Activated gamma-delta T cell treated with Interleukin-2 at 50 U/mL for 16 hours (primary cell): Measurements from ENCODE around the gene WNK2.

Experiments
- DNase-seq: peaks from one replicate; pipeline ENCODE4 v3.0.0-alpha.2; 2020

Gene WNK2

GRCh38 chr9:93222890-93223259, 38.9 kb downstream of the WNK2 start:
- no peak for DNase-seq

GRCh38 chr9:93223260-93224180, 39.6 kb downstream of the WNK2 start:
- DNase-seq, result no peak

GRCh38 chr9:93224591-93224990, 40.7 kb downstream of the WNK2 start:
- DNase-seq, result no peak

GRCh38 chr9:93225417-93225816, 41.5 kb downstream of the WNK2 start:
- DNase-seq, result no peak

GRCh38 chr9:93225892-93226291, 42.0 kb downstream of the WNK2 start:
- DNase-seq, result no peak

GRCh38 chr9:93226819-93227218, 42.9 kb downstream of the WNK2 start:
- no peak for DNase-seq

GRCh38 chr9:93228030-93228429, 44.1 kb downstream of the WNK2 start:
- DNase-seq, result no peak

- no peak for DNase-seq
Observed at GRCh38 chr9:93228453-93228852, 44.5 kb downstream of the WNK2 start.

GRCh38 chr9:93229636-93230035, 45.7 kb downstream of the WNK2 start:
- DNase-seq, result no peak

- DNase-seq, result no peak
Observed at GRCh38 chr9:93230185-93230584, 46.2 kb downstream of the WNK2 start.

GRCh38 chr9:93230601-93231000, 46.7 kb downstream of the WNK2 start:
- DNase-seq, result no peak

GRCh38 chr9:93231121-93231694, 47.3 kb downstream of the WNK2 start:
- no peak for DNase-seq

GRCh38 chr9:93231716-93232115, 47.8 kb downstream of the WNK2 start:
- no peak for DNase-seq

- no peak for DNase-seq
Observed at GRCh38 chr9:93232388-93232960, 48.5 kb downstream of the WNK2 start.

- no peak for DNase-seq
Observed at GRCh38 chr9:93233033-93233432, 49.1 kb downstream of the WNK2 start.

GRCh38 chr9:93234600-93234999, 50.7 kb downstream of the WNK2 start:
- no peak for DNase-seq

GRCh38 chr9:93235300-93235960, 51.5 kb downstream of the WNK2 start:
- no peak for DNase-seq

- peak; percentile 17 for DNase-seq
Observed at GRCh38 chr9:93236541-93237206, 52.7 kb downstream of the WNK2 start.

- no peak for DNase-seq
Observed at GRCh38 chr9:93237540-93237939, 53.6 kb downstream of the WNK2 start.

GRCh38 chr9:93238953-93239925, 55.3 kb downstream of the WNK2 start:
- DNase-seq, result no peak

GRCh38 chr9:93240891-93241334, 57.0 kb downstream of the WNK2 start:
- no peak for DNase-seq

- DNase-seq, result no peak
Observed at GRCh38 chr9:93243112-93243511, 59.2 kb downstream of the WNK2 start.
